Nephron progenitor cell (in vitro differentiated cells): ENCODE measurements around the gene IL13.
"Not testable (repeated sequence)": the region's sequence is repeated elsewhere in the genome, so short reads cannot be mapped to it uniquely, and the experiment has no call there.

ENCODE experiments used
- DNase-seq: peaks from one replicate; pipeline ENCODE4 v3.0.0; 2021
- H3K27ac Mint-ChIP-seq: 2 replicates; pipeline ENCODE4 v1.8.0; 2021; ENCODE audit warnings: mild to moderate bottlenecking, moderate library complexity, mixed read lengths
- H3K27me3 Mint-ChIP-seq: 2 replicates; pipeline ENCODE4 v1.8.0; 2021; ENCODE audit warnings: mild to moderate bottlenecking, low read depth, mixed read lengths; ENCODE audit not compliant: poor library complexity
- H3K36me3 Mint-ChIP-seq: 2 replicates; pipeline ENCODE4 v1.8.0; 2021; ENCODE audit warnings: low read depth, mixed read lengths
- H3K4me1 Mint-ChIP-seq: 2 replicates; pipeline ENCODE4 v1.8.0; 2021; ENCODE audit warnings: mixed read lengths
- H3K4me3 Mint-ChIP-seq: 2 replicates; pipeline ENCODE4 v1.8.0; 2021; ENCODE audit warnings: mild to moderate bottlenecking, moderate library complexity, mixed read lengths
- H3K9me3 Mint-ChIP-seq: 2 replicates; pipeline ENCODE4 v1.8.0; 2021; ENCODE audit warnings: mild to moderate bottlenecking, moderate library complexity, mixed read lengths
- TF ChIP-seq, protein P1 (sequence below): fragments of 200-600 bp; sonication (generic); IDR thresholded peaks from 2 replicates; pipeline ENCODE4 v1.5.0; 2021; ENCODE audit warnings: antibody characterized with exemption

IL13 gene

GRCh38 chr5:132628814-132629213, 29.2 kb upstream of the IL13 start:
- Mint-ChIP-seq H3K27ac (no peak overlapping the region), H3K4me3 (no peak overlapping the region), H3K36me3 (peaks cover 49% of the 10 kb centered on the region), H3K9me3 (no peaks in the 10 kb centered on the region), H3K4me1 (peaks cover 7% of the 10 kb centered on the region), H3K27me3 (no peaks in the 10 kb centered on the region)
- TF ChIP-seq, protein P1, sequence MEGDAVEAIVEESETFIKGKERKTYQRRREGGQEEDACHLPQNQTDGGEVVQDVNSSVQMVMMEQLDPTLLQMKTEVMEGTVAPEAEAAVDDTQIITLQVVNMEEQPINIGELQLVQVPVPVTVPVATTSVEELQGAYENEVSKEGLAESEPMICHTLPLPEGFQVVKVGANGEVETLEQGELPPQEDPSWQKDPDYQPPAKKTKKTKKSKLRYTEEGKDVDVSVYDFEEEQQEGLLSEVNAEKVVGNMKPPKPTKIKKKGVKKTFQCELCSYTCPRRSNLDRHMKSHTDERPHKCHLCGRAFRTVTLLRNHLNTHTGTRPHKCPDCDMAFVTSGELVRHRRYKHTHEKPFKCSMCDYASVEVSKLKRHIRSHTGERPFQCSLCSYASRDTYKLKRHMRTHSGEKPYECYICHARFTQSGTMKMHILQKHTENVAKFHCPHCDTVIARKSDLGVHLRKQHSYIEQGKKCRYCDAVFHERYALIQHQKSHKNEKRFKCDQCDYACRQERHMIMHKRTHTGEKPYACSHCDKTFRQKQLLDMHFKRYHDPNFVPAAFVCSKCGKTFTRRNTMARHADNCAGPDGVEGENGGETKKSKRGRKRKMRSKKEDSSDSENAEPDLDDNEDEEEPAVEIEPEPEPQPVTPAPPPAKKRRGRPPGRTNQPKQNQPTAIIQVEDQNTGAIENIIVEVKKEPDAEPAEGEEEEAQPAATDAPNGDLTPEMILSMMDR, result no peak
- DNase-seq, result no peak

DNA sequence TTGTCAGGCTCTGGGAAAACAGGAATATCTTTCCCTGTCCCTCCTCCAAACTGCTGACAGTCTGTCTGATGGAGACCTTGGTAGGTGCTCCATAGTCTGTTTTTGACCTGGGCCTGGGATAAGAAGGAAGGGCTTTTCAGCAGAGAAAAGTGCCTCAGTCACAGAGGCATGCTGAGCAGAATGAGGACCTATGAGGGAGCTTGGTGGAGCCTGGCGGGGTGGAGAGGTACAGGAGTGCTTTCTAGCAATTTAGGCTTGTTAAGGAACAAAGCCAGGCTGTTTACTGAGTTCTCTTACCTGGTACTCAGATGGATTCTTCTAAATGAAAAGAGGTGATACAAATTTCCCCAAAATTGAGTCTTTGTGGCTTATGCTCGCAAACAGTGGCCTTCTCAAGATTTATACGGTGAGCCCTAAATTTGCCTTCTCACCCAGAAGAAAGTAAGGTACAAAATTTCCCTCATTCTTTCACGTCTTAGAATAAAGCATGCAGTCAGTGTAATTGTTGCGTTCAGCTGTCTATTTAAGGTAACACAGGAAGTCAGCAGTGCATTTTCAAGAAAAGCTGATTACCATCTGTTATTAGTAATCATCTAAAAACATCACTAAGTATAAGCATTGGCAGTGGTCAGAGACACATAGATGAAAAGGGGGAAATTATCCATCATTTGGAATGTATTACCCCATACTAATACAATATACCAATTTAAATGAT, 28.6 kb upstream of the IL13 start:
- Mint-ChIP-seq H3K27me3 (no peaks in the 10 kb centered on the region), H3K4me3 (no peak overlapping the region), H3K27ac (peak overlapping the region; percentile 50), H3K4me1 (peaks cover 7% of the 10 kb centered on the region), H3K36me3 (peaks cover 50% of the 10 kb centered on the region), H3K9me3 (no peaks in the 10 kb centered on the region)
- DNase-seq, result no peak
- TF ChIP-seq, protein P1, result no peak

DNA sequence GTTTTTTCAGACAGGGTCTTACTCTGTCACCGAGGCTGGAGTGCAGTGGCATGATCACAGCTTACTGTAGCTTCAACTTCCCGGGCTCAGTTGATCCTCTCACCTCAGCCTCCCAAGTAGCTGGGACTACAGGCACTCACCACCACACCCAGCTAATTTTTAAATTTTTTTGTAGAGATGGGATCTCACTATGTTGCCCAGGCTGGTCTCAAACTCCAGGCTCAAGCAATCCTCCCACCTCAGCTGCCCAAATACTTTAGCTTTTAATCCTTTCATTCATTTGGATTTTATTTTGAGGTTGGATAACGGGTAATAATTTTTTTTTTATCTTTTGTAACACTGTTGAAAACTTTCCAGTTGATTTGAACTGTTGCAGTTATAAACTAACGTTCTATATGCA, 24.4 kb upstream of the IL13 start:
- not testable (repeated sequence) for H3K27me3 Mint-ChIP-seq, DNase-seq, H3K4me1 Mint-ChIP-seq, H3K9me3 Mint-ChIP-seq, H3K4me3 Mint-ChIP-seq, H3K27ac Mint-ChIP-seq
- peaks cover 54% of the 10 kb centered on the region for H3K36me3 Mint-ChIP-seq

GRCh38 chr5:132635873-132636272, 22.1 kb upstream of the IL13 start:
- no peaks in the 10 kb centered on the region for H3K4me1 Mint-ChIP-seq
- no peaks in the 10 kb centered on the region for H3K9me3 Mint-ChIP-seq
- H3K4me3 Mint-ChIP-seq, result no peak overlapping the region
- no peaks in the 10 kb centered on the region for H3K27me3 Mint-ChIP-seq
- H3K27ac Mint-ChIP-seq, result no peak overlapping the region
- TF ChIP-seq, protein P1, result no peak
- DNase-seq, result no peak
- H3K36me3 Mint-ChIP-seq, result peaks cover 40% of the 10 kb centered on the region

GRCh38 chr5:132637241-132637640, 20.7 kb upstream of the IL13 start:
- TF ChIP-seq, protein P1, result no peak
- no peak for DNase-seq

GRCh38 chr5:132639706-132640130, 18.3 kb upstream of the IL13 start:
- Mint-ChIP-seq H3K27me3 (no peaks in the 10 kb centered on the region), H3K36me3 (peaks cover 34% of the 10 kb centered on the region), H3K27ac (no peak overlapping the region), H3K4me1 (no peaks in the 10 kb centered on the region), H3K4me3 (no peak overlapping the region), H3K9me3 (no peaks in the 10 kb centered on the region)
- TF ChIP-seq, protein P1, result no peak
- no peak for DNase-seq

More at GRCh38 chr5:132637241-132637640, 20.7 kb upstream of the IL13 start:
- H3K4me1 Mint-ChIP-seq, result no peaks in the 10 kb centered on the region
- no peaks in the 10 kb centered on the region for H3K27me3 Mint-ChIP-seq
- no peaks in the 10 kb centered on the region for H3K9me3 Mint-ChIP-seq
- peaks cover 35% of the 10 kb centered on the region for H3K36me3 Mint-ChIP-seq
- no peak overlapping the region for H3K4me3 Mint-ChIP-seq
- no peak overlapping the region for H3K27ac Mint-ChIP-seq
